Heart left ventricle (tissue), 16 donors: ENCODE measurements around the gene LAMTOR1. TPM values are rescaled to one million over a fixed set of nuclear protein-coding genes. Genes with fewer than 3 reads are reported as not detected.
A peak's percentile ranks its signal among the peaks of the same experiment; 100 is the strongest.

Experiments used
- ATAC-seq, 4 donors: fragments of 200-7000 bp; cut with Tn5 transposase; one replicate each; pipeline ENCODE4 v1.9.1; 2020 to 2022; ENCODE audit warnings: moderate library complexity in 4 of 4, mild to moderate bottlenecking in 3 of 4, moderate number of reproducible peaks in 1 of 4
- DNase-seq, 5 donors: peaks; one replicate each; pipeline ENCODE4 v3.0.0-alpha.2; 2020
- H3K27ac ChIP-seq, 12 donors: fragments of 200-600 bp; sonication (generic) in 4 of 12; one replicate each; pipeline versions ENCODE4 v1.5.0 to v1.8.0; 2016 to 2022; ENCODE audit warnings: mild to moderate bottlenecking in 2 of 12
- H3K27me3 ChIP-seq, 9 donors: fragments of 200-600 bp; sonication (generic) in 2 of 9; one replicate each; pipeline versions ENCODE4 v1.5.1 to v1.8.0; 2016 to 2022; ENCODE audit warnings: mild to moderate bottlenecking in 3 of 9
- H3K36me3 ChIP-seq, 9 donors: fragments of 200-600 bp; sonication (generic) in 2 of 9; one replicate each; pipeline versions ENCODE4 v1.5.0 to v1.8.0; 2018 to 2022; ENCODE audit warnings: mild to moderate bottlenecking in 2 of 9
- H3K4me1 ChIP-seq, 12 donors: fragments of 200-600 bp; sonication (generic) in 4 of 12; one replicate each; pipeline versions ENCODE4 v1.5.0 to v1.8.0; 2016 to 2022; ENCODE audit warnings: mild to moderate bottlenecking in 3 of 12
- H3K4me3 ChIP-seq, 12 donors: fragments of 200-600 bp; sonication (generic) in 4 of 12; one replicate each; pipeline versions ENCODE4 v1.5.0 to v1.8.0; 2017 to 2022; ENCODE audit warnings: mild to moderate bottlenecking in 9 of 12, moderate library complexity in 4 of 12
- H3K9me3 ChIP-seq, 12 donors: fragments of 200-600 bp; sonication (generic) in 4 of 12; one replicate each; pipeline versions ENCODE4 v1.5.0 to v1.8.0; 2016 to 2022; ENCODE audit warnings: mild to moderate bottlenecking in 1 of 12
- CTCF ChIP-seq, 12 donors: fragments of 200-600 bp; sonication (generic) in 4 of 12; IDR thresholded peaks; one replicate each; pipeline versions ENCODE4 v1.5.0 to v1.8.0; 2018 to 2022; ENCODE audit warnings: antibody characterized with exemption in 12 of 12, mild to moderate bottlenecking in 5 of 12
- POLR2A ChIP-seq, 2 donors: fragments of 450-650 bp; IDR thresholded peaks; one replicate each; pipeline ENCODE4 v1.6.1; 2017; ENCODE audit warnings: antibody characterized with exemption in 2 of 2, mild to moderate bottlenecking in 2 of 2, moderate library complexity in 2 of 2
- WGBS, 4 donors: extraction: QIAGEN DNeasy Blood & Tissue Kit in 2 of 4; methylation state at CpG; one replicate each; pipeline versions ENCODE4 v1.1.5 to v1.1.7; 2013 to 2018; 5-methylcytosine and 5-hydroxymethylcytosine counted together
- intact Hi-C, 10 donors: fragments of 100-400 bp; cut with DNase I; formaldehyde crosslinking; loops; one replicate each; pipeline versions ENCODE4 v1.11.1 to v1.14.2; 2022
- polyA plus RNA-seq, 2 donors: library from polyadenylated mRNA; stranded (reverse); fragments of 200-250 nt; gene quantifications; one replicate each; pipeline ENCODE4 v1.2.3, GENCODE V29; 2013
- total RNA-seq, 9 donors: library from RNA; depleted of rRNA in 2 of 9; stranded (reverse); fragments of >200 nt in 2 of 9; fragmentation: NEBNext Ultra II Directional in 3 of 9; extraction: Animal tissue kit (Norgen Biotek cat#: 25700) in 3 of 9; gene quantifications; one replicate each; pipeline versions ENCODE4 v1.1.0 to v1.2.4, GENCODE V29; 2016 to 2023
- donor health status: ischemic (EF 13 %, LVEDD 7.1; RV severe dilation, severe dysfunction).
- donor health status: healthy with polysubstance abuse.
- donor health status: DM: no; HTN: yes; CAD: no.
- donor health status: DM: no; HTN: no; CAD: no.
- donor health status: ischemic (EF 25% LVEDD 6.9; RV normal size, moderate dysfunction).
- donor health status: ischemic (EF 25% LVEDD 5.7; RV mildly dilated, moderate dysfunction).
- donor health status: healthy.
- donor health status: DM: yes; HTN: yes; CAD: no.
- donor health status: ischemic (EF 35%, LVEDD 5.7; RV mildly dilated, moderate dysfunction).
- donor health status: nonischemic (EF 11% LVEDD 7.7; RV severe dilation, severe dysfunction).
- donor health status: DM: yes; HTN: yes; CAD: no.
- donor health status: PGD.
- donor health status: ischemic (EF 29% LVEDD 5.4; RV normal size, mild dysfunction).
- donor health status: nonischemic (EF 23%, LVEDD 6.1; RV moderate dilation, normal function).

Gene LAMTOR1
- total and polyA plus RNA-seq, 11 donors, result 68.7 to 159 (median 84.8) TPM

GRCh38 chr11:72102162-72102561 is 935 bp downstream of the LAMTOR1 start:
- WGBS, 4 donors, result 48 to 54% (median 49%) methylated on average over 4 of the region's 4 CpGs
- no peaks in the 10 kb centered on the region for H3K27me3 ChIP-seq
- peak overlapping the region in 11 of 12 donors; percentile 91 to 99 (median 96) for H3K27ac ChIP-seq
- peaks cover 0 to 37% (median 25%) of the 10 kb centered on the region in 9 donors for H3K36me3 ChIP-seq
- TF ChIP-seq CTCF (IDR thresholded peaks at IDR 0.05), result no peak
- no peak for TF ChIP-seq POLR2A (IDR thresholded peaks at IDR 0.05)
- ATAC-seq (no peak), DNase-seq (no peak)
- no peaks in the 10 kb centered on the region for H3K9me3 ChIP-seq
- peaks cover 7 to 48% (median 32%) of the 10 kb centered on the region in 12 donors for H3K4me1 ChIP-seq
- H3K4me3 ChIP-seq, result peak overlapping the region; percentile 70 to 98 (median 90)
- intact Hi-C loops, result loop anchor here in 2 of 10 donors (5.0 to 10.0 kb wide), 2 partner anchors 175 to 333 kb away; partner anchors contain the start of genes CLPB (in 1 of the 2), RNF121 (in 1 of the 2) and XNDC1N (in 1 of the 2)

GRCh38 chr11:72100462-72100861 is 2.6 kb downstream of the LAMTOR1 start:
- 79 to 100% (median 88%) methylated on average over 1 of the region's 1 CpG for WGBS, 4 donors
- H3K27ac ChIP-seq, result peak overlapping the region in 2 of 12 donors; percentile 73 to 96
- H3K4me3 ChIP-seq, result peak overlapping the region in 1 of 12 donors; percentile 4
- DNase-seq, result no peak
- H3K4me1 ChIP-seq, result peaks cover 7 to 48% (median 32%) of the 10 kb centered on the region in 12 donors
- intact Hi-C loops, result loop anchor here in 2 of 10 donors (5.0 to 10.0 kb wide), 2 partner anchors 173 to 334 kb away; partner anchors contain the start of genes CLPB (in 1 of the 2), RNF121 (in 1 of the 2) and XNDC1N (in 1 of the 2)
- H3K27me3 ChIP-seq, result no peaks in the 10 kb centered on the region
- H3K9me3 ChIP-seq, result no peaks in the 10 kb centered on the region
- peaks cover 0 to 53% (median 35%) of the 10 kb centered on the region in 9 donors for H3K36me3 ChIP-seq
- TF ChIP-seq POLR2A (IDR thresholded peaks at IDR 0.05) (no peak), CTCF (IDR thresholded peaks at IDR 0.05) (no peak)
- no peak for ATAC-seq

- Histone ChIP-seq H3K4me1 (peaks cover 7 to 48% (median 32%) of the 10 kb centered on the region in 12 donors), H3K36me3 (peaks cover 0 to 57% (median 39%) of the 10 kb centered on the region in 9 donors), H3K9me3 (no peaks in the 10 kb centered on the region), H3K27ac (peak overlapping the region in 1 of 12 donors; percentile 73), H3K27me3 (no peaks in the 10 kb centered on the region), H3K4me3 (peak overlapping the region in 1 of 12 donors; percentile 4)
- intact Hi-C loops, result loop anchor here in 2 of 10 donors (5.0 to 10.0 kb wide), 2 partner anchors 173 to 335 kb away; partner anchors contain the start of genes CLPB (in 1 of the 2), RNF121 (in 1 of the 2) and XNDC1N (in 1 of the 2)
- TF ChIP-seq POLR2A (IDR thresholded peaks at IDR 0.05), result no peak
- TF ChIP-seq CTCF (IDR thresholded peaks at IDR 0.05), result no peak
- no peak for ATAC-seq
- DNase-seq, result no peak
- 72 to 88% (median 82%) methylated on average over 3 of the region's 3 CpGs for WGBS, 4 donors
Observed at GRCh38 chr11:72100009-72100408, 3.1 kb downstream of the LAMTOR1 start.

- intact Hi-C loops, result no loop called here
- no peak for TF ChIP-seq POLR2A (IDR thresholded peaks at IDR 0.05)
- TF ChIP-seq CTCF (IDR thresholded peaks at IDR 0.05), result no peak
- H3K4me1 ChIP-seq, result peaks cover 7 to 44% (median 30%) of the 10 kb centered on the region in 12 donors
Observed at GRCh38 chr11:72098741-72099140, 4.4 kb downstream of the LAMTOR1 start.

More at GRCh38 chr11:72098741-72099140, 4.4 kb downstream of the LAMTOR1 start:
- no peak for DNase-seq
- no peak overlapping the region for H3K4me3 ChIP-seq
- ATAC-seq, result no peak
- H3K9me3 ChIP-seq, result no peaks in the 10 kb centered on the region
- H3K27me3 ChIP-seq, result no peaks in the 10 kb centered on the region
- no peak overlapping the region for H3K27ac ChIP-seq
- peaks cover 0 to 67% (median 49%) of the 10 kb centered on the region in 9 donors for H3K36me3 ChIP-seq
- 93 to 100% (median 95%) methylated on average over 1 to 3 of the region's 3 CpGs for WGBS, 4 donors
